OCI-LY7 (cell line): ENCODE measurements around the gene PLEKHH2. TPM values are rescaled to one million over a fixed set of nuclear protein-coding genes. Genes with fewer than 3 reads are reported as not detected.

Source experiments
- BruUV-seq: library from RNA; stranded (reverse); fragments of 400-500 nt; replicated peaks from 2 replicates; lab custom pipeline; 2021; lab: Mats Ljungman, UMichigan
- CTCF ChIA-PET: fragments of 300-600 bp; sonication (Branson Sonifier 250); formaldehyde crosslinking; loops from one replicate; lab custom pipeline; 2022; ENCODE audit warnings: antibody characterized with exemption; ENCODE audit not compliant: unreplicated experiment; lab: Charles Lee
- POLR2A ChIA-PET: fragments of 300-600 bp; sonication (Branson Sonifier 250); formaldehyde crosslinking; loops from one replicate; lab custom pipeline; 2022; ENCODE audit warnings: antibody characterized with exemption; lab: Charles Lee
- DNase-seq: peaks from one replicate; pipeline ENCODE4 v3.0.0-alpha.2; 2015; ENCODE audit warnings: low spot score
- H2AFZ ChIP-seq: fragments of 200-600 bp; sonication (generic), shearing (Covaris generic); 2 replicates; pipeline ENCODE4 v1.6.1; 2014; ENCODE audit warnings: mild to moderate bottlenecking, antibody characterized with exemption, low read length, moderate library complexity
- H3K27ac ChIP-seq: fragments of 200-600 bp; sonication (generic); 2 replicates; pipeline ENCODE4 v1.5.1; 2014; ENCODE audit warnings: mixed run types, low read depth, mild to moderate bottlenecking, moderate library complexity, low read length, inconsistent platforms; ENCODE audit not compliant: poor library complexity, severe bottlenecking
- H3K36me3 ChIP-seq: fragments of 200-600 bp; sonication (generic); 2 replicates; pipeline ENCODE4 v1.6.1; 2014; ENCODE audit warnings: mild to moderate bottlenecking, antibody characterized with exemption, low read length, moderate library complexity, mixed read lengths; ENCODE audit not compliant: insufficient read depth
- H3K4me1 ChIP-seq: fragments of 200-600 bp; sonication (generic); 2 replicates; pipeline ENCODE4 v1.5.1; 2014; ENCODE audit warnings: mild to moderate bottlenecking, low read length; ENCODE audit not compliant: insufficient read depth, poor library complexity, severe bottlenecking
- H3K4me2 ChIP-seq: fragments of 200-600 bp; sonication (generic); 2 replicates; pipeline ENCODE4 v1.6.1; 2014; ENCODE audit warnings: mild to moderate bottlenecking, low read length
- H3K4me3 ChIP-seq: fragments of 200-600 bp; sonication (generic); 2 replicates; pipeline ENCODE4 v1.5.1; 2014; ENCODE audit warnings: mild to moderate bottlenecking, low read depth, low read length; ENCODE audit not compliant: poor library complexity, severe bottlenecking
- H3K79me2 ChIP-seq: fragments of 200-600 bp; sonication (generic); 2 replicates; pipeline ENCODE4 v1.6.1; 2016; ENCODE audit warnings: low read depth, mild to moderate bottlenecking, low read length, moderate library complexity, mixed read lengths; ENCODE audit not compliant: insufficient read depth
- H3K9me2 ChIP-seq: fragments of 200-600 bp; sonication (generic); 2 replicates; pipeline ENCODE4 v1.6.1; 2016; ENCODE audit warnings: mild to moderate bottlenecking, low read length, mixed read lengths; ENCODE audit not compliant: insufficient read depth
- H3K9me3 ChIP-seq: fragments of 200-600 bp; sonication (generic); 2 replicates; pipeline ENCODE4 v1.6.1; 2014; ENCODE audit warnings: mild to moderate bottlenecking, mixed run types, low read length, mixed read lengths
- H4K20me1 ChIP-seq: fragments of 200-600 bp; sonication (generic); 2 replicates; pipeline ENCODE4 v1.6.1; 2014; ENCODE audit warnings: mild to moderate bottlenecking, antibody characterized with exemption, low read length, moderate library complexity, mixed read lengths; ENCODE audit not compliant: insufficient read depth
- EZH2phosphoT487 ChIP-seq: fragments of 200-600 bp; sonication (generic); IDR thresholded peaks from 2 replicates; pipeline ENCODE4 v1.6.1; 2018; ENCODE audit warnings: low read depth, borderline replicate concordance, mild to moderate bottlenecking, mixed run types, antibody characterized with exemption, low read length, moderate library complexity, mixed read lengths
- intact Hi-C: fragments of 100-400 bp; cut with micrococcal nuclease; formaldehyde crosslinking; loops from one replicate; pipeline ENCODE4 v1.10.0; 2022; ENCODE audit not compliant: unreplicated experiment
- total RNA-seq, 2 experiments: library from RNA; depleted of rRNA in 1 of 2; stranded (reverse); fragments of >200 nt in 1 of 2; shearing (Covaris generic) in 1 of 2; gene quantifications; 2 replicates each; pipeline ENCODE4 v1.2.3, GENCODE V29; 2014 to 2022
- TF ChIP-seq, protein P1 (sequence below): fragments of 200-600 bp; sonication (generic); conservative IDR thresholded peaks from 2 replicates; pipeline ENCODE4 v1.5.1; 2014; ENCODE audit warnings: mild to moderate bottlenecking, antibody characterized with exemption, low read length, moderate library complexity, mixed read lengths

The PLEKHH2 gene
- total RNA-seq, 2 experiments from 2014 or later = 1.5 to 2.6 TPM

DNA sequence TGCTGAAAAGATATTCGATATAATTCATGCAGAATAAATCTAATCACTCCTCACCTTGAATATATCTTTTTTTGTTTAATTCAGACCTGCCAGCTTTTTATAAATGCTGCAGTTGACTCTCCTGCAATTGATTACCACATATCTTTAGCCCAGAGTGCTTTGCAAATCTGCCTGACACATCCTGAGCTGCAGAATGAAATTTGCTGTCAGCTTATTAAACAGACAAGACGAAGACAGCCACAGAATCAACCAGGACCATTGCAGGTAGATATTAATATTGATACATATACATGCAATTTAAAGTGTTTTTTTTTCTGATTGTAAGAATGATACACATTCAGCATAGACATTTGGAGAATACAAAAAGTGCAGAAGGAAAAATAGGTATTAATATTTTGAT, 101.2 kb downstream of the PLEKHH2 start:
- intact Hi-C loops = no loop called here
- H3K4me1 ChIP-seq = no peaks in the 10 kb centered on the region
- no peaks in the 10 kb centered on the region for H4K20me1 ChIP-seq
- TF ChIP-seq, protein P1, sequence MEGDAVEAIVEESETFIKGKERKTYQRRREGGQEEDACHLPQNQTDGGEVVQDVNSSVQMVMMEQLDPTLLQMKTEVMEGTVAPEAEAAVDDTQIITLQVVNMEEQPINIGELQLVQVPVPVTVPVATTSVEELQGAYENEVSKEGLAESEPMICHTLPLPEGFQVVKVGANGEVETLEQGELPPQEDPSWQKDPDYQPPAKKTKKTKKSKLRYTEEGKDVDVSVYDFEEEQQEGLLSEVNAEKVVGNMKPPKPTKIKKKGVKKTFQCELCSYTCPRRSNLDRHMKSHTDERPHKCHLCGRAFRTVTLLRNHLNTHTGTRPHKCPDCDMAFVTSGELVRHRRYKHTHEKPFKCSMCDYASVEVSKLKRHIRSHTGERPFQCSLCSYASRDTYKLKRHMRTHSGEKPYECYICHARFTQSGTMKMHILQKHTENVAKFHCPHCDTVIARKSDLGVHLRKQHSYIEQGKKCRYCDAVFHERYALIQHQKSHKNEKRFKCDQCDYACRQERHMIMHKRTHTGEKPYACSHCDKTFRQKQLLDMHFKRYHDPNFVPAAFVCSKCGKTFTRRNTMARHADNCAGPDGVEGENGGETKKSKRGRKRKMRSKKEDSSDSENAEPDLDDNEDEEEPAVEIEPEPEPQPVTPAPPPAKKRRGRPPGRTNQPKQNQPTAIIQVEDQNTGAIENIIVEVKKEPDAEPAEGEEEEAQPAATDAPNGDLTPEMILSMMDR = no peak
- TF ChIP-seq EZH2phosphoT487 = no peak
- DNase-seq = no peak
- no peak overlapping the region for H2AFZ ChIP-seq
- H3K9me2 ChIP-seq = no peaks in the 10 kb centered on the region
- ChIA-PET CTCF (no interaction called here), POLR2A (no interaction called here)
- no peak overlapping the region for H3K4me3 ChIP-seq
- no TSS peak for BruUV-seq
- no peak overlapping the region for H3K4me2 ChIP-seq
- no peak overlapping the region for H3K27ac ChIP-seq
- no peaks in the 10 kb centered on the region for H3K36me3 ChIP-seq
- H3K9me3 ChIP-seq = no peaks in the 10 kb centered on the region
- no peaks in the 10 kb centered on the region for H3K79me2 ChIP-seq

DNA sequence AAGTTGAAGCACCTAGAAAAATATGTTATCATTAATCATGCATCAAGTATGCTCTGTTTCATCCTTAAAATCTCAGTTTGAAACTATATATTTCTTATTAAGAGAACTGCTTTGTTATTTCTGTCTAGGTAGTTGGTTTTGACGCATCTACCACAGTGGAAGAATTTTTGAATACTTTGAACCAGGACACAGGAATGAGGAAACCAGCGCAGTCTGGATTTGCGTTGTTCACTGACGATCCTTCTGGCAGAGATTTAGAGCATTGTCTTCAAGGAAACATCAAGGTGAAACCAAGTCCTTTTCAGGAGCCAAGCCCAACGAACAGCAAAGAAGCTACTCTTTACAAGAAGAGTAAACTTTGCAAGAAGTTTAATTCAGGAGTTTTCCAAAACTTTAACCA, 106.6 kb downstream of the PLEKHH2 start:
- intact Hi-C loops = no loop called here
- Histone ChIP-seq H4K20me1 (no peaks in the 10 kb centered on the region), H3K27ac (no peak overlapping the region), H3K79me2 (no peaks in the 10 kb centered on the region), H3K36me3 (no peaks in the 10 kb centered on the region), H3K9me3 (no peaks in the 10 kb centered on the region), H3K9me2 (no peaks in the 10 kb centered on the region), H2AFZ (no peak overlapping the region), H3K4me2 (no peak overlapping the region), H3K4me1 (no peaks in the 10 kb centered on the region), H3K4me3 (no peak overlapping the region)
- ChIA-PET CTCF (no interaction called here), POLR2A (interaction anchor here (0.7 to 1.0 kb wide), 2 partner anchors 44 to 82 kb away, joined by 3 to 4 read pairs; no protein-coding TSS in a partner anchor)
- no TSS peak for BruUV-seq
- no peak for TF ChIP-seq EZH2phosphoT487
- TF ChIP-seq, protein P1 = no peak
- no peak for DNase-seq

DNA sequence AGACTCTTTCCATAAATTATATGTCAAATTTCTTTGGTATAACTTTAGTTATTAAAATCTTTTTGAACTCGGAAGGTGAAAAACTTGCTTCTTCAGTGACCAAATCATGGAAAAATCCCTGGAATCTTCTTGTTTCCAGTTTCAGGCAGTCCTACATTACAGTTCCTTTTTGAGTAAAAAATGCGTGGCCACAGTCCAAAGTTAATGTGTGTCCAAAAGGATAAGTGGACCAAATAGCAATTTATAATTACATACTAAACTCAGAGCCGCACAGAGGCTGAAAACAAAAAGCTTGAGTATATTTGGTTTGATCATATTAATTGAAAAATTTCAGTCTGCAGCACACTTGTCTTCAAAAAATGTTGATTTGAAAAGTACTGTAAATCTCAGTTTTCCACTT, 108.4 kb downstream of the PLEKHH2 start:
- no peak for DNase-seq
- no TSS peak for BruUV-seq
- no peaks in the 10 kb centered on the region for H3K9me2 ChIP-seq
- intact Hi-C loops = no loop called here
- no peaks in the 10 kb centered on the region for H3K79me2 ChIP-seq
- no peaks in the 10 kb centered on the region for H3K9me3 ChIP-seq
- no peaks in the 10 kb centered on the region for H3K4me1 ChIP-seq
- no peaks in the 10 kb centered on the region for H3K36me3 ChIP-seq
- POLR2A ChIA-PET = interaction anchor here (0.5 to 1.0 kb wide), 4 partner anchors 16 to 1727 kb away, joined by 3 to 4 read pairs (median 4); no protein-coding TSS in a partner anchor
- TF ChIP-seq, protein P1 = no peak
- TF ChIP-seq EZH2phosphoT487 = no peak
- CTCF ChIA-PET = no interaction called here
- H4K20me1 ChIP-seq = no peaks in the 10 kb centered on the region
- H2AFZ ChIP-seq = no peak overlapping the region
- H3K4me2 ChIP-seq = no peak overlapping the region
- H3K4me3 ChIP-seq = no peak overlapping the region
- H3K27ac ChIP-seq = no peak overlapping the region
